Esophagus mucosa (tissue), 1 donor: ENCODE measurements around the gene DCTN1. TPM values are rescaled to one million over a fixed set of nuclear protein-coding genes. Genes with fewer than 3 reads are reported as not detected.
A peak's percentile ranks its signal among the peaks of the same experiment; 100 is the strongest.

ENCODE experiments used
- ATAC-seq: fragments of 200-7000 bp; cut with Tn5 transposase; one replicate; pipeline ENCODE4 v1.9.1; 2020
- total RNA-seq: library from RNA; stranded (reverse); gene quantifications from one replicate; pipeline ENCODE4 v1.2.4, GENCODE V29; 2023
- donor health status: DM: yes; HTN: yes; CAD: no.

The DCTN1 gene
- total RNA-seq, 1 donor from 2014 or later = 86.4 TPM

GRCh38 chr2:74413001-74413698, 33.0 kb upstream of the DCTN1 start:
- ATAC-seq = peak; percentile 6

DNA sequence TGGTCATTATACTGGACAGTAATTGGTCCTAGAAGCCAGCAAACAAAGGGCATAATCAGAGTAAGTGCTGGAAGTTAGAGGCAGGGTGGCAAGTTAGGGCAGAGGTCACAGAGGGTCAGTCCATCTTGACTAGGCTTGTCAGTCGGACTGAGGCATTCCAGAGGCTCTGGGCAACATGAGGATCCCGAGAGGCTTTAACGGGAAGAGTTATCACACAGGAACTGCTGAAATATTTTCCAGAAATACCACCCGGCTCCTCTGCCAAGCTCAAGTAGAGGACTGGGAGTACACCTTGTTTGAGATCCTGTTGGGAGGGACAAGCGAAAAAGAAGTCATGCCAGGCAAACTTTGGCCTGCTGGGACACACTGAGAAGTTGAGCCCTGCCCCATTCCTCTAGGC, 27.6 kb upstream of the DCTN1 start:
- no peak for ATAC-seq

DNA sequence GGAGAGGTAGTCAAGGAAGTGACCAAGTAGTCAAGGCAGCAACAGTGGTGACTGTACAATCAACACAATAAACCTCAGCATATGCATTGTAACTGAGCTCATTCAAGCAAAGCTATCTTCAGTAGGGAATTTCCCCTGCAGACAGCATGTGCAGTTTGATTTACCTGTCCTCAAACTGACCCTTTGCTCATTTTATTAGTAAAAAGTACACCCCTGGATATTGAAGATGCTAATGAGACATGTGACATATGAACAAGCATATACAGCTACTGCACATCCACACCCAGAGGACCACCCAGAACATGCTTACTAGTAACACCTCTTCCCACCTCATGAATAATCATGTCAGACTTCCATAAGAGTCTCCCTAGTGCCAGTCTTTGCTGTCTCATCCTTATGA, 25.9 kb upstream of the DCTN1 start:
- ATAC-seq = peak; percentile 47

- ATAC-seq = no peak
Measured at GRCh38 chr2:74401891-74402290, 21.8 kb upstream of the DCTN1 start.

DNA sequence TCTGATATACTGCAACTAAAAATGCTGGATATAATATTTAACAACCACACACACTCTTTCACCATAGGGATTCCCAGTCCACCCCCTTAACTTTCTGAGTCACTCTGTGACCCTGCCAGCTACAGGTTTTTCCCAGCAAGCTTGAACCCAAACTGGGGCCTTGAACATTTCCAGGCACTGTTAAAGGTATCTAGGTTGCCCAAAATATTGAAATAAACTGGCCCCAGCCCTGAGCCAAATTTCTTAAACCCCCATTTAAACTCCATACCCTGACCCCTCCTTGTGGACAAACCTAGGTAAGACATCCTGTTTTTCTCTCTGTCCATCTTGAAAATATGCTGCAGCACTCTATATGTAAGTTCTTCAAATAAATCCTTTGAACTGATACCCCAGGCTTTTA, 19.7 kb upstream of the DCTN1 start:
- peak; percentile 51 for ATAC-seq

- no peak for ATAC-seq
Measured at GRCh38 chr2:74396149-74396548, 16.0 kb upstream of the DCTN1 start.

DNA sequence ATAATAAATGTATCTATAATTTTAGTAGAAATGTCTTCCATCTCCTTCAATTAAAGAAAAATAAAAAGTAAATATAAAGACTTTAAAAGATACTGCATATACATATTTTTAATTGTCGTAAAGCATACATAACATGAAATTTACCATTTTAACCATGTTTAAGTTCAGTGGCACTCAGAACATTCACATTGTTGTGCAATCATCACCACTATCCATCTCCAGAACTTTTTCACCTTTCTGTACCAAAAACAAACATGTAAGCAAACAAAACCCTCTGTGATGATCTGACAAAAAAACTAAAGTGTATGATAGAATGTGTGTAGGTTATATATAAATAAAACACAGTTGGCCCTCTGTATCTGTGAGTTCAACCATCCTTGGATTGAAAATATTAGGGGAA, 13.4 kb upstream of the DCTN1 start:
- ATAC-seq = no peak

DNA sequence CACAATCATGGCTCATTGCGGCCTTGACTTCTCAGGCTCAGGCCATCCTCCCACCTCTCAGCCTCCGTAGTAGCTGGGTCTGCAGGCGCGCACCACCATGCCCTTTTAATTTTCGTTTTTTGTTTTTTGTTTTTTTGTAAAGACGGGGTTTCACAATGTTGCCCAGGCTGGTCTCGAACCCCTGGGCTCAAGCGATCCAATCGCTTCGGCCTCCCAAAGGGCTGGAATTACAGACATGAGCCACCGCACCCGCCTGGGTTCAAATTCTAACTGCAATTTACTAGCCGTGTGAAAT, 12.3 kb upstream of the DCTN1 start:
- no peak for ATAC-seq

- ATAC-seq = peak; percentile 93
Measured at GRCh38 chr2:74391580-74392448, 11.7 kb upstream of the DCTN1 start.

DNA sequence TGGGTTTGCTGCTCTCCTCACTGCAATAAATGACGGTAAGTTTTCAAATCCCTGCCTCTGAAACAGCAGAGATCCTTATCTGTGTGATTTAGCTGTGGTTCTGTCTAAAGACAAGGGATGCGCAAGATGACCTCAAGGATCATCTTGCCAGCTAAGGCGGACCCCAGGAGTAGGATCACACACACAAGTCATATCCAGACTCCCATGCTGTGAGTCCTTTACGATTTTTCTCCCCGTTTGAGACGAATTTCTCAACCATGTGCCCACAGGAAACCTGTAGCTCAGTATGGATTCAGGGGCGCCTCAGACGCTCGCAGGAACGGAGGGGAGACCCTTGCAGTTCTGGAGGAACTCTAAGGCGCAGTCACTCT, 11.1 kb upstream of the DCTN1 start:
- ATAC-seq = peak; percentile 4

DNA sequence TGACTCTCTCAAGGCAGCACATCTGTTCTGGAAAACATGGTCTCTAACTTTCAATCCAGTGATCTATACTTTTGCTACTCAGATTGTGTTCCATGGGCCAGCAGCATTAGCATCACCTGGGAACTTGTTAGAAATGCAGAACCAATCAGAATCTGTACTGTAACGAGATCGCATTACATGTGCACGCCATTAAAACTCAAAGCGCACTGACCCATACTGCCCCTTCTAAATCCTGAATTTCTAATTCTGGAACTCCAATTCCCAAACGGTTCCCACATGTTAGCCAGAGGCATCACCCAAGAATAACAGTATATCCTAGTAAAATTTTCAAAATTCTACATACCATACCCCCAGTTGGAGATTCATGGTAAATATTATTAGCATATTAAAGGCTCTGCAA, 10.5 kb upstream of the DCTN1 start:
- no peak for ATAC-seq

- ATAC-seq = no peak
Measured at GRCh38 chr2:74387346-74387745, 7.2 kb upstream of the DCTN1 start.

- ATAC-seq = no peak
Measured at GRCh38 chr2:74385396-74385795, 5.3 kb upstream of the DCTN1 start.

- no peak for ATAC-seq
Measured at GRCh38 chr2:74384051-74384450, 3.9 kb upstream of the DCTN1 start.

DNA sequence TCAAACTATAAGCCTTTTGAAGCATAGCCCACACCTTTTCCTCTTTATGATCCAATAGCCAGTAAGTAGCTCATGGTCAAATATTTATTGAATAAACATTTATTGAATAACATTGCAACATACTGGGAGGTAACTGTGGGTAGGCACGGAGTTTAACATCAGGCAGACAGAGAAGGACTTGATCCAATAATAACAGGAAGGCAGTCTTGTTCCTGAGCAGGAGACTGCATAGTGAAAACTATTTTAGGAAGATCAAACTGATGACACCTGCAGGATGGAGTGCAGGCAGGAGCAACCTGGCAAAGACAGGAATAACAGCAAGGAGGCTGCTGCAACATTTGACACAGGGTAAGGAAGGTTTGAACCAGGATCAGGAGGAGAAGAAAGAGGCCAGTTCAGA, 3.1 kb upstream of the DCTN1 start:
- ATAC-seq = no peak

DNA sequence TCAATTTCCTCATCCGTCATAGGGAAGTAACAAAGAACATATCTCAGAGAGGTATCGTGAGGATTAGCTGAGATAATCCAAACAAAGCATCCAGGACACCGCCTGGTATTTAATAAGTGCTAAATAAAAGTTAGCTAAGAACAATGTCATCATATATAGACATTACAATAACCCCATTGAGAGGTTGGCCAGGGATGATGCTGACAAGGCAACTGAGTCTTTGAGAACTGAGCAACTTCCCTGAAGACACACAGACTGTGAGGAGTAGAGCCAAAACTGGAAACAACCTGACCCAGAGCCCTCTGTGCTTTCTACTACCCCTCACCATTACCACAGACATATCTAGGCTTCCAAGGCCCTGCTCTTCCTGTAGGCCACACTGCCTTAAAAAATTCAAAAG, 1.6 kb upstream of the DCTN1 start:
- ATAC-seq = peak; percentile 38

- no peak for ATAC-seq
Measured at GRCh38 chr2:74378007-74378406, 2.1 kb downstream of the DCTN1 start.

DNA sequence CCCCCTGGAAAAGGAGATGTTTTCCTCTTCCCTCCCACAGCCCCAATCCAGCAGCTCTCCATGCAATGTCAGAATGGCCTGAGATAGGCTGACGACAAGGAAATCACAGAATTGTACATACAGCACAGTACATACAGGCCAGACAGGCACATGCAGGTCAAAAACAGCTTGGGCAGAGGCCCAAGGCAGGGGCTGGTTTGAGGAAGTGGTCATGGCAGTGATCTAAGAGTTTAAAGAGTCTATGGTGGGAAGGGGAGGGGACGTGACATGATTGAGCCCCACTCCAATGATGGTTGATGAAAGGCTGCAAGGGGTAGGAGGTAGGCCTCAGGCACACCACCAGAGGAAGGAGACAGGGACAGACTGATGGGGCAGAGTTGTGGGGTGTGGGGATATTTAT, 4.3 kb downstream of the DCTN1 start:
- ATAC-seq = no peak

DNA sequence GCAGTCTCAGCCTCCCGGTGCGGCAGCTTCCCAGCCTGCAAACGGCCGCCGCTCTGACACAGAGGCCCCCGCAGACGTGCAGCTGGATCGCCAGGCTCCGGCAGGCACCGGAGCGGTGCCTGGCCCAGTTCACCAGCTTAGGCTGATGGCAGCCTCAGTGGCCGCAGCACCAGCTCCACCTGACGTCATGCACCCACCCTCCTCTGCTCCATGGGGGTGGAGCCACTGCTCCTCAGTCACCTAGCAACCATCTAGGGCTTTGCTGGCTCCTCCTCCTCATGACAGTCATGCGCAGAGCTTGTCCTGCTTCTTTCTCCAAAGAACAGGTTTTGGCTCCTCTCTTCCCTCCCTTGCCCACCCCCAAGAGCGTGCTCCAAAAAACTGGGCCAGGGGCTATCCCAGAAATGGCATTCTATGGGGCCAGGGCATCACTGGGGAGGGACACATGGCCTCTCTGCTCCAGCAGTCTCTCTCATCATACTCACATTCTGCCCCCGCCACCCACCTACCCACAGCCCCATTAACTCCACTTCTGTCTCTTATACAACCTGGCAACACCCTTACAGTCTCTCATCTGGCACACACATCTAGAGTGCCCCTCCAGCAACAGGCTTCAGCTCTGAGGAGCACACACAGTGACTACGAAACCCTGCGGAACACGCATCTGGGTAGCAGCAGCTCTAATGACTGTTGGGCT, 5.5 kb downstream of the DCTN1 start:
- ATAC-seq = peak; percentile 41

DNA sequence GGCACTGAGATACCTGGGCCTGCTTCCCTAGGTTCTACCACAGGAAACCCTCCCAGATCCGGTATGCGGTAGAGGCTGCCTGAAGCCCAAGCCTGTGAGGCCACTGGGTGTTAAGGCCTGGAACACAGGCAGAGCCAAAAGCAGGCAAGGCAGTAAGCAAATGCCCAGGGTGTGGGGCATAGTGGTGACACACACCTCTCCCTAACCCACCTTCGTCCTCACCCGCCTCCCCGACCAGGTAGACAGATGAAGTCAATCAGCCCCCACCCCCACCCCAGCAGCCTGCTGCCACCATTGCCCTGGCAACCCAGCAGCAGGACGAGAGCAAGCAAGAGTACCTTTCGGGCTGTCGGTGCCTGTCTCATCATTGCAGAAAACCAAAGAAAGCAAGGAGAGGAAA, 6.1 kb downstream of the DCTN1 start:
- no peak for ATAC-seq

GRCh38 chr2:74373221-74373676, 6.9 kb downstream of the DCTN1 start:
- peak; percentile 51 for ATAC-seq

- peak; percentile 18 for ATAC-seq
Measured at GRCh38 chr2:74372674-74373073, 7.4 kb downstream of the DCTN1 start.

GRCh38 chr2:74371421-74371820, 8.7 kb downstream of the DCTN1 start:
- no peak for ATAC-seq

DNA sequence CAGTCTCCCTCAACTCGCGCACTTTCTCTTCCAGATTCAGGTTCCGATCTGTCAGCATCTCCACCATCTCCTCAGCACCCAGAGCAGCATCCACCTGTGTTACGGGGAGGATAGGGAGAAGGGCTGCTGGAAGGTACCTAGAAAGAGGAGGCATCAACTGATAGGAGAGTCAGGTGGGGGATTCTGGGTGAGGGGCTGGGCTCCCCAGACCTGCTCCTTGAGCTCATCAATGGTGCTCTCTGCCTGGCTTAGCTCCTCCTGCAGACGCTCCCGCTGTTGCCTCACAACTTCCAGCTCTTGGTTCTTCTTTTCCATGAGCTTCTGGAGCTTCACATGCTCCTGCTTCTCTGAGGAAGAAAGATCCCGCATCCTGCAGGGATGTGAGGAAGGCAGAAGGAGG, 10.1 kb downstream of the DCTN1 start:
- ATAC-seq = no peak
